Measurements from ENCODE around the gene CLEC11A.
"Not testable (repeated sequence)": the region's sequence is repeated elsewhere in the genome, so short reads cannot be mapped to it uniquely, and the experiment has no call there.

Gene CLEC11A

GRCh38 chr19:50764409-50764808 is 41.2 kb downstream of the CLEC11A start:
- Mint-ChIP-seq H3K36me3 (ENCODE audit: insufficient read depth) (no peaks in the 10 kb centered on the region), H3K4me3 (no peak overlapping the region), H3K9me3 (no peaks in the 10 kb centered on the region), H3K4me1 (ENCODE audit: low read depth in 2 of 2) (no peaks in the 10 kb centered on the region), H3K27ac (no peak overlapping the region), H3K27me3 (peaks cover 25 to 56% of the 10 kb centered on the region in 2 donors)
- no peak for DNase-seq
- no peak for ATAC-seq (replicated peaks)

GRCh38 chr19:50766746-50767145 is 43.6 kb downstream of the CLEC11A start:
- not testable (repeated sequence) for H3K4me1 Mint-ChIP-seq (ENCODE audit: low read depth in 2 of 2); ATAC-seq (replicated peaks); H3K36me3 Mint-ChIP-seq (ENCODE audit: insufficient read depth); H3K27ac Mint-ChIP-seq; DNase-seq; H3K9me3 Mint-ChIP-seq; H3K4me3 Mint-ChIP-seq
- H3K27me3 Mint-ChIP-seq, result peaks cover 32 to 59% of the 10 kb centered on the region in 2 donors

- H3K27me3 Mint-ChIP-seq, result peaks cover 32 to 59% of the 10 kb centered on the region in 2 donors
Observed at GRCh38 chr19:50767263-50767662, 44.1 kb downstream of the CLEC11A start.

GRCh38 chr19:50768277-50768676 is 45.1 kb downstream of the CLEC11A start:
- Mint-ChIP-seq H3K27ac (no peak overlapping the region), H3K9me3 (no peaks in the 10 kb centered on the region), H3K4me1 (ENCODE audit: low read depth in 2 of 2) (no peaks in the 10 kb centered on the region), H3K4me3 (no peak overlapping the region), H3K27me3 (peaks cover 32 to 61% of the 10 kb centered on the region in 2 donors), H3K36me3 (ENCODE audit: insufficient read depth) (no peaks in the 10 kb centered on the region)
- no peak for ATAC-seq (replicated peaks)
- DNase-seq, result no peak

More at GRCh38 chr19:50767263-50767662, 44.1 kb downstream of the CLEC11A start:
- H3K4me1 Mint-ChIP-seq (ENCODE audit: low read depth in 2 of 2); H3K27ac Mint-ChIP-seq; H3K9me3 Mint-ChIP-seq; H3K36me3 Mint-ChIP-seq (ENCODE audit: insufficient read depth); DNase-seq; H3K4me3 Mint-ChIP-seq; ATAC-seq (replicated peaks): not testable (repeated sequence)

- H3K4me3 Mint-ChIP-seq; DNase-seq; H3K27ac Mint-ChIP-seq; H3K36me3 Mint-ChIP-seq (ENCODE audit: insufficient read depth); ATAC-seq (replicated peaks); H3K9me3 Mint-ChIP-seq; H3K4me1 Mint-ChIP-seq (ENCODE audit: low read depth in 2 of 2): not testable (repeated sequence)
- H3K27me3 Mint-ChIP-seq, result peaks cover 26 to 67% of the 10 kb centered on the region in 2 donors
Observed at GRCh38 chr19:50770164-50770563, 47.0 kb downstream of the CLEC11A start, which contains the start of gene GPR32. Gene GPR32, plus strand, starts transcription at chr19:50770464. Its CDS starts 137 bp downstream, at chr19:50770601.

GRCh38 chr19:50770888-50771287 is 47.7 kb downstream of the CLEC11A start:
- H3K9me3 Mint-ChIP-seq, result no peaks in the 10 kb centered on the region
- peaks cover 31 to 67% of the 10 kb centered on the region in 2 donors for H3K27me3 Mint-ChIP-seq
- no peaks in the 10 kb centered on the region for H3K4me1 Mint-ChIP-seq (ENCODE audit: low read depth in 2 of 2)
- H3K27ac Mint-ChIP-seq, result no peak overlapping the region
- ATAC-seq (replicated peaks) (no peak), DNase-seq (no peak)
- no peaks in the 10 kb centered on the region for H3K36me3 Mint-ChIP-seq (ENCODE audit: insufficient read depth)
- no peak overlapping the region for H3K4me3 Mint-ChIP-seq

- no peak for DNase-seq
- ATAC-seq (replicated peaks), result no peak
- H3K36me3 Mint-ChIP-seq (ENCODE audit: insufficient read depth), result no peaks in the 10 kb centered on the region
- H3K4me3 Mint-ChIP-seq, result no peak overlapping the region
- H3K9me3 Mint-ChIP-seq, result no peaks in the 10 kb centered on the region
- no peaks in the 10 kb centered on the region for H3K4me1 Mint-ChIP-seq (ENCODE audit: low read depth in 2 of 2)
- no peak overlapping the region for H3K27ac Mint-ChIP-seq
- H3K27me3 Mint-ChIP-seq, result peaks cover 31 to 63% of the 10 kb centered on the region in 2 donors
Observed at GRCh38 chr19:50772476-50772875, 49.3 kb downstream of the CLEC11A start.

GRCh38 chr19:50772912-50773311 is 49.7 kb downstream of the CLEC11A start:
- H3K27me3 Mint-ChIP-seq, result peaks cover 33 to 63% of the 10 kb centered on the region in 2 donors
- not testable (repeated sequence) for H3K4me1 Mint-ChIP-seq (ENCODE audit: low read depth in 2 of 2); ATAC-seq (replicated peaks); H3K9me3 Mint-ChIP-seq; H3K27ac Mint-ChIP-seq; DNase-seq; H3K36me3 Mint-ChIP-seq (ENCODE audit: insufficient read depth); H3K4me3 Mint-ChIP-seq

- H3K27ac Mint-ChIP-seq; H3K4me1 Mint-ChIP-seq (ENCODE audit: low read depth in 2 of 2); H3K9me3 Mint-ChIP-seq; ATAC-seq (replicated peaks); H3K4me3 Mint-ChIP-seq; DNase-seq; H3K36me3 Mint-ChIP-seq (ENCODE audit: insufficient read depth): not testable (repeated sequence)
- peaks cover 33 to 63% of the 10 kb centered on the region in 2 donors for H3K27me3 Mint-ChIP-seq
Observed at GRCh38 chr19:50773454-50773853, 50.3 kb downstream of the CLEC11A start.

Measured in effector memory CD8-positive, alpha-beta T cell (primary cell).